Effector CD4-positive, alpha-beta T cell (primary cell): ENCODE measurements around the gene ADAMTS14.
"Not testable (repeated sequence)": the region's sequence is repeated elsewhere in the genome, so short reads cannot be mapped to it uniquely, and the experiment has no call there.

Experiments used
- DNase-seq: peaks from one replicate; pipeline ENCODE4 v3.0.0-alpha.2; 2020

Gene ADAMTS14

GRCh38 chr10:70658582-70659136, 13.6 kb upstream of the ADAMTS14 start:
- DNase-seq = no peak

- no peak for DNase-seq
Measured at GRCh38 chr10:70659306-70659705, 13.0 kb upstream of the ADAMTS14 start.

GRCh38 chr10:70660722-70661121, 11.6 kb upstream of the ADAMTS14 start:
- no peak for DNase-seq

DNA sequence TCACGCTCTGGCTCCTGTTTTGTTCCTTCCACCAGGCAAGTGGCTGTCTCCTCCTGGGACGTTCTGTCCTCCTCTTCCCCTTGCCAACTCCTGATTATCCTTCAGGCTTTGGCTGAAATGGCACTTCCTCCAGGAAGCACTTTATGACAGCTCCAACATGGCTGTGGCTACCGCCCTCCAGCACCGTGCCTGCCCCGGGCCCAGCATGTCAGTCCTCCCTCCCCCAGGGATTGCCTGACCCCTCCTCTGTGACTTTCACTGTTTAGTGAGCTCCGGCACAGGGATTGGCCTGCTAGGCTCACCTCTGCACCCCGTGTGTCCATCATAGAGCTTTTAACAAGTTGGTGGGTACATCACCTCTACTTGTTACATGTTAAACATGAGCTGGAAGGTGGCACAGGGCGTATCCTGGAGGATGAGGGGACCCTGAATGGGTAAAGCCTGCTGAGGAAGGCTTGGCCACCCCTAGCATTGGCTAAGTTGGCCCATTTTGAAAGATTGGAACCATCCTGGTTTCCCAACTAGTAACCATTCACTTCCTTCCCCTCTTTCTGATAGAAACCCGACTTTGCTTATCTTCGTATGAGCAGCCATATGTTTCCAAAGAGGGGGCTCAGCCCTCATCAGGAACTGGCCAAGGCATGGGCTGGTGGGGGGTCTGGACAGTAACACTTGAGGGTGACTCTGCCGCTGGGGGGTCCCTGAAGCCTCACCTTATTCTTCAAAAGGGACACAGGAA, 10.5 kb upstream of the ADAMTS14 start:
- no peak for DNase-seq

GRCh38 chr10:70662362-70663220, 9.7 kb upstream of the ADAMTS14 start:
- DNase-seq = no peak

DNA sequence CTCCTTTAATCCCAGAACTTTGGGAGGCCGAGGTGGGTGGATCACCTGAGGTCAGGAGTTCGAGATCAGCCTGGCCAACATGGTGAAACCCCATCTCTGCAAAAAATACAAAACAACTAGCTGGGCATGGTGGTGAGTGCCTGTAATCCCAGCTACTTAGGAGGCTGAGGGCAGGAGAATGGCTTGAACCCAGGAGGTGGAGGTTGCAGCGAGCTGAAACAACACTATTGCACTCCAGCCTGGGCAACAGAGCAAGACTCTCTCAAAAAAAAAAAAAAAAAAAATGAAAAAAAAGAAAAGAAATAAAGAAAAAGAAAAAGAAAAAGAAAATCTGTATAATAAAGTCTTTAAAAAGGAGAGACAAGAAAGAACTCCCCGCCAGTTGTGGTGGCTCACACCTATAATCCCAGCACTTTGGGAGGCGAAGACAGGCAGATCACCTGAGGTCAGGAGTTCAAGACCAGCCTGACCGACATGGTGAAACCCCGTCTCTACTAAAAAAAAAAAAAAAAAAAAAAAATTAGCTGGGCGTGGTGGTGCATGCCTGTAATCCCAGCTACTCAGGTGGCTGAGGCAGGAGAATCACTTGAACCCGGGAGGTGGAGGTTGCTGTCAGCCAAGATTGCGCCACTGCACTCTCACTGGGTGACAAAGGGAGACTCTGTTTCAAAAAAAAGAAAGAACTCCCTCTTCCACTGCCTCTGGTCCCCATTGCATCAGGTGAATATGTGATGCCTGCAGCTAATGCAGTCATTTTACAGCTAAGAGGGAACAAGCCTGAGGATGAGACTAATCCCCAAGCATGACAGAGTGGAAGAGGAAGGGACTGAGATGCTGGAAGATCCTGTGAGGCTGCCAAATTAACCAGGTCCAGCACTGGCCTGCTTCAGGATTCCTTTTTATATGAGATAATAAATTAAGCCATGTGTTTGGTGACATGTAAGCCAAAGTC, 8.6 kb upstream of the ADAMTS14 start:
- DNase-seq = not testable (repeated sequence)

DNA sequence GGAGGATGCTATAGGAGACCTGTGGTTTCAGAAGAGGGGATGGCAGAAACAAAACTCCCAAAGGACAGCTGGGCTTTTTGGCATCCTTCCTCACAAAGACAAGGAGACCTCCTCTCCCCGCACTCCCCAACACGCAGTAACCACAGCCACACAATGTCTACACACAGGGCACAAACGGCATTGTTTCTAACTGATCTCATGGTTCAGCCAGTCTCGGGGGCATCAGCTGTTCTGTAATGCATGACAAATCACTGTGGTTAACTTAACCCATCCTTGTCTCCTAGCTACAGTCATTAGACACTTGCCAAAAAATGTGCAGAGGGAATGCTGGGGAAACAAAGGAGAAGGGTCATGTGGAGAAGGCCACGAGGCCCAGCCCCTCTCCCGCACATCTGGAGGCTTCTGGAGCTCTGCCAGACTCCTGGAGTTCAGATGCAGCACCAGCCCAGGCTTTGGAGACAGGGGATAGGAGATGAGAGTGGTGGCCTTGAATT, 7.6 kb upstream of the ADAMTS14 start:
- no peak for DNase-seq

DNA sequence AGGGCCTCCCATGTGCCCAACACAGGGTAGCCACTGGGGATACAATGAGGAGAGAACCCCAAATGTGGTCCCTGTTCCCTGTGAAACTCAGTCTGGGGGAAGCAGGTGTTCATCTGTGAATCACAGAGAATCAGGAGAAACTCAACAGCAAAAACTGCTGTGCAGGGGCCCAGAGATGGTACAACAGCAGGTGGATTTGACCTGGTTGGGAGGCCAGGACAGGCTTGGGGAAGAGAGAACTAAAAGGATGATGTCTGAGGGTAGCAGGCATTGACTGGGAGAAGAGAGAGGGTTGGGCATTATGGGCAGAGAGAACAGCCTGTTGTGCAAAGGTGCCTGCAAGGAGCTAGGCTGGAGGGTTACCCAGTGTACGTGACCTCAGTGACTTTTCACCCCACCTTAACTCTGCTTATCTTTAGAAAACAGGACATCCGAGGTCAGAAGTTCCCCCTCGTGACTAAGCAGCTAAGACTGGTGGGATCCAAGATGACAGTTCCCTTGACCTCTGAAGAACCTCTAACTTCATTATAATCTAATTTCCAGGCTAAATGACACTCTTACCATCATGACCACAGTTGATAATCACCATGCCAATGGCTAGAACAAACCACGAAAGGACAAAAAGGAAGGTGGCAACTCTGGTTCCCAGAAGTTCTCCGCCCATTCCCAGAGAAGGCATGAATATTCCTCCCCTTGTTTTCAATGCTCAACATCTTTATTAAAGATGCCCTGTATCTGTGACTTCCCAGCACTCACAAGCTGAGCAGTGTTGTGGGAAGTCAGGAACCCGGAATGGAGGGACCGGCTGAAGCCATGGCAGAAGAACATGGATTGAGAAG, 5.1 kb upstream of the ADAMTS14 start:
- no peak for DNase-seq

DNA sequence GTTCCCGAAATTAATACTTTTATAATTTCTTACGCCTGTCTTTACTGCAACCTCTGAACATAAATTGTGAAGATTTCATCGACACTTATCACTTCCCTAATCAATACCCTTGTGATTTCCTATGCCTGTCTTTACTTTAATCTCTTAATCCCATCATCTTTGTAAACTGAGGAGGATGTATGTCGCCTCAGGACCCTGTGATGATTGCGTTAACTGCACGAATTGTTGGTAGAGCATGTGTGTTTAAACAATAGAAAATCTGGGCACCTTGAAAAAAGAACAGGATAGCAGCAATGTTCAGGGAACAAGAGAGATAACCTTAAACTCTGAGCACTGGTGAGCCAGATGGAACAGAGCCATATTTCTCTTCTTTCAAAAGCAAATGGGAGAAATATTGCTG, 4.5 kb upstream of the ADAMTS14 start:
- DNase-seq = not testable (repeated sequence)

DNA sequence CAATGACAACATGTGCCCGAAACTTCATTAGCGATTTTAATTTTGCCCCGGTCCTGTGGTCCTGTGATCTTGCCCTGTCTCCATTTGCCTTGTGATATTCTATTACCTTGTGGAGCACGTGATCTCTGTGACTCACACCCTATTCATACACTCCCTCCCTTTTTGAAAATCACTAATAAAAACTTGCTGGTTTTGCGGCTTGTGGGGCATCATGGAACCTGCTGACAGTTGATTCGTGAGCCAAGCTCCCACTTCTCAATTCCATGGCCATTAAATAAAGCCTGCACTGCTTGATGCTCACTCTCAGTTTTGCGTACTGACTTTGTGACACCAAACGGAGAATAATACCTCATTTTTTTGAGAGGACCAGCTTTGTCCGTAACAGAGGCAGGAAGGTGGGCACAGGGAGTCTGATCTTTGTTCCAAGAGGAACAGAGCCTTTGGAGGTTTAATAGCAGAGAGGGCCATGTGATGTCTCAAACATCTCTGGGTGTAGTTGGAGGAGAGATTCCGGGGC, 3.8 kb upstream of the ADAMTS14 start:
- no peak for DNase-seq

DNA sequence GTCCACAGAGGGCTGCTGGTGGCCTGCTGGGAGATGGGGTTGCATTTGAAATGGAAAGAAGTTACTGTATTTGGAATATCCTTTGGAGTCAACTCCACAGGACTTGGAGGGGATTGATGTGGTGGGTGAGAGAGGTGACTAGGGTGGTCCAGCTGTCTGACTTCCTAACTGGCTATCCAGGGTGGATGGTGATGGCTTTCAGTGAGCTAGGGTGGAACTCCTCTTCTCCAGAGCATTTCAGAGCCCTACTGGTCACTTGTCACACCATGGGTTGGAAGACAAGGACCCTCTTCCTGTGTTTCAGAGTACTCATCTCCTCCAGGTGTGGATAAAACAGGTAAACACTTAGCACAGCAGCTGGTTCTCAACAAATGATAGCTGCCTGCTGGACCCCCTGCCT, 3.3 kb upstream of the ADAMTS14 start:
- DNase-seq = no peak

- no peak for DNase-seq
Measured at GRCh38 chr10:70669732-70670317, 2.5 kb upstream of the ADAMTS14 start.

DNA sequence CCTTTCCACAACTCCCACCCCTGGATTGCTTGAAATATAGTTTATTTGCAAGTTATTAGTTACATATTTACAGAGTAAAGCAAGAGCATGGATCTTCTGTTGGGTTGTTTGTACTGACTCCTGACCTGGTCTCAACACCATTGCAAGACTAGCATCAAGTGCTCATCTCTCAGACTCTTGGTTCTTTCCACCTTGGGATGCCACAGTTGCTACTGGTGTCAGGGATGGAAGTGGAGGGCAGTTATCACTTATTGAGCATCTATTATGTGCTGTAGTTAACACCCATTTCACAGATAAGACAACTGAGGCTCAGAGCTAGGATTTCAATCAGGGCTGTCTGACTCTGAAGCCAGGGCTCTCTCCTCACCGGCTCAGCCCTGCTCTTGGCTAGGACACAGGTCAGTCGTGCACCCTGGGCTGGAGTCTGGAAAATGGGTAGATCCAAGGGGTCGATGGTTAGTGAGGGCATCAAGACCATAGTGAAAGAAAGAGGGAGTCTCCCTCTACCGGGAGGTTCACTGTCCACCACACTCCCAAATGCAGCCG, 614 bp upstream of the ADAMTS14 start:
- no peak for DNase-seq

DNA sequence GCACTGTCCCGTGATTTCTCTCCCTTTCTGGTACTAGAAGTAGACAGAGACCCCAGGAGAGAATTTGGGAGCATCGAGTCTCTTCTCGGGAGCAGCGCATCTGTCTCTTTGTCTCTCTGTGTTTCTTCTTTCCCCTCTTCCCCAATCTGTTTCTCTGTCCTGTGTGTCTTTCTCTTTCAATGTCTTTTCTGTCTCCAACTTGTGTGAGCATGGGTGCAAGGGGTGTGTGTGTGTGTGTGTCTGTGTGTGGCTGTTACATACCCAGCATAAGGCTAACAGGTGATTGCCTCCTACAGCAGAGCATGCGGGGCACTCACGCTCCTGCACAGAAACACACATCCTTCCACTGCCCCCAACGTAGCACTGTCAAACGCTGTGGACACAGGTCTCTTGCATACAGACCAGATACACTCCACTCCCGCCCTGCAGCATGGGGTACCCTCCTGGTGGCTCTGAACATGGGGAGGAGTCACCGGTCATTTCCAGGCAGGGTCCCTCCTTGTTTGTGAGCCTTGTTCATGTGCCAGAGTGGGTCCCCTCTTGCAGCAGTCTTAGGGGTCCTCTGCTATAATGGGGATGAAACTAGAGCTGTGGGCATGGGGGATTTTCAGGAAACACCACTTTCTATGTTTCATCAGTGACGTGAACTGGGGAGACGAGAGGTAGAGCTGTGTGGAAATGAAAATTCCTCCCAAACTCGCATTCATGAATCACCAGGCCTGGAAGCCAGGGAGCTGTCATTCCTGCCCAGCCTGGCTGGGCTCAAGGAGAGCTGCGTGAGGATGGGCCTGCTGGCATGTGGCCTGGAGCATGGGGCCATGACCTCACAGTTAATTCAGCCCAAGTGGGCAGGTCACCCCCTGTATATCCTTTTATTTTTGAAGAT, 980 bp downstream of the ADAMTS14 start:
- DNase-seq = no peak

GRCh38 chr10:70673929-70674559, 1.7 kb downstream of the ADAMTS14 start:
- DNase-seq = no peak

GRCh38 chr10:70674560-70675495, 2.5 kb downstream of the ADAMTS14 start:
- DNase-seq = no peak

DNA sequence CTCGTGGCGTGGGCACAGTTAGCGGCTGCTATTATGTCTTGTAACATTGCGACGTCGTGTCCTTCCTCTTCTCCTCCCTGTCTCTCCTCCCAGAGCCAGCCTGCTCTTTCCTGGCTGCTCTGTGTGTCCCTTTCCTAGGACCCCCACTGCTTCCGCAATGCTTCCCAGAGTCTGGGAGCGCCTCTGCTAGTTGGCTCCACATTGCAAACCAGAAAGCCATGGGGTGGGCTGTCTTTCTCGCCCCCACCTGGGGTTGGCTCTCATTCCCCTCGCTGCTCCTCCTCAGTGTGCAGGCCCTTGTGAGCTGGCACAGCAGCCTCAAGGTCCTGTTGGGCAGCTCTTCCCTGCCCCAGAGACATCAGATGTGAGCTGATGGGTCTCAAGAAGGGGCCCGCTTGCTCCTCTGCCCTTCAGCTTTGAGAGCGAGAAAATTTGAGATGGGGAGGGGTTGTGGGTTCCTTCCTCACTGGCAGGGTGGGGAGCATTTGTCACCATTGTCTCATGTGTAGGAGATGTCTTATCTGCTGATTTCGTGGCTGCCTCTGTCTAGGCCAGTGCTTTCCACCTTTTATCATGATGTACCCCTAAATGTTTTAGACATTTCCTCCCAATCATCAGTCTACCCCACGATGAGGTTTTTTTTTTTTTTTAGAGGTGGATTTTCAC, 3.3 kb downstream of the ADAMTS14 start:
- no peak for DNase-seq
